HepG2 (cell line): ENCODE results near the gene COQ7.

Source experiments
- CTCF ChIP-seq: sonication (generic); formaldehyde crosslinking; IDR thresholded peaks from 2 replicates; pipeline ENCODE4 v1.5.0; 2020; ENCODE audit warnings: mild to moderate bottlenecking, missing genetic modification reagents, moderate library complexity
- POLR2A ChIP-seq, 2 experiments: IDR thresholded peaks; 2 replicates each; pipeline ENCODE4 v1.6.1; 2011; ENCODE audit warnings: low read depth in 2 of 2, low read length in 2 of 2, mild to moderate bottlenecking in 1 of 2, moderate library complexity in 1 of 2; ENCODE audit not compliant: insufficient read depth in 1 of 2
- ZNF207 ChIP-seq: fragments of 450-650 bp; IDR thresholded peaks from 2 replicates; pipeline ENCODE4 v1.6.1; 2016; ENCODE audit warnings: antibody characterized with exemption, borderline replicate concordance
- ZNF639 ChIP-seq: conservative IDR thresholded peaks from 2 replicates; pipeline ENCODE4 v1.6.1; 2018; ENCODE audit warnings: missing genetic modification reagents
- ZSCAN25 ChIP-seq: sonication (generic); formaldehyde crosslinking; IDR thresholded peaks from 2 replicates; pipeline ENCODE4 v1.8.0; 2022; ENCODE audit warnings: mild to moderate bottlenecking, missing genetic modification reagents

GRCh38 chr16:19062706-19063105, 4.7 kb upstream of the COQ7 start:
- TF ChIP-seq ZSCAN25 (no peak), CTCF (no peak), ZNF207 (no peak), ZNF639 (CRISPR knock-in tag) (no peak), POLR2A (IDR thresholded peaks at IDR 0.05; ENCODE audit: insufficient read depth in 1 of 2, low read depth in 2 of 2, low read length in 2 of 2) (no peak)
